ENCODE measurements around the gene MORN1.

The MORN1 gene

DNA sequence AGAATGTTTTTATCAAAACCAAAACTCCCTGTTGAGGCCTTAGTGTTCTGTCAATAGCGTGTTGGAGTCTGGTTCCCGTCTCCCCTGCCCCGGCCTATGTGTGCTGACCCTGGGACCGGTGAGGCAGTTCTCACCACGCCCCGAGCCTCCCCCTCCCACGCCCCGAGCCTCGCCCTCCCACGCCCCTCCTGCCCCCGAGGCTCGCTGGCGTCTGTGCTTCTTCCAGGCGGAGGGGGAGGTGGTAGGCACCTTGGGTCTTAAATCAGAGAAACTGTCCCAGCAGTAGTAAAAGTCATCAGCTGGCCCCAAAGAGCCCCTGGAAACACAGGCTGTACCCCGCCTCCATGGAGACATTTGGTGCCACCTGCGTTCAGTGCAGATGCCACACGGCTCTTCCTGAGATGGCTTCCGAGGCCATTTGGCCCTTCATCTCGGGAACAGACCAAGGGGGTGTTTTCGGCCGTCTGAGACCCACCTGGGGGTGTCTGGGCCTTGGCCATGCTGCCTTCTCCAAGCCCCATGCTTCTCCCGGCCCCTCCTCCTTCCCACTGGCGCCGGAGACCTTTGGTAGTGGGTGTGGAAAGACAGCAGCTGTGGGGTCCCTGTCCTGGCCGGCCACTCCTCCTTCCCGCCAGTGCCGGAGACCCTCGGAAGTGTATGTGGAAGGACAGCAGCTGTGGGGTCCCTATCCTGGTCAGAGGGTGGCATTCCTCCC is 118.5 kb downstream of the MORN1 start:
- ATAC-seq (ENCODE audit: low read depth) (no peak), DNase-seq (ENCODE audit: low spot score in 2 of 2) (no peak)
- H3K27me3 Mint-ChIP-seq: no peaks in the 10 kb centered on the region
- H3K9me3 Mint-ChIP-seq: no peaks in the 10 kb centered on the region
- peaks cover 25% of the 10 kb centered on the region for H3K4me1 Mint-ChIP-seq
- no peak overlapping the region for H3K4me3 Mint-ChIP-seq
- no peak overlapping the region for H3K27ac Mint-ChIP-seq
- H3K36me3 Mint-ChIP-seq: peaks cover 4% of the 10 kb centered on the region

DNA sequence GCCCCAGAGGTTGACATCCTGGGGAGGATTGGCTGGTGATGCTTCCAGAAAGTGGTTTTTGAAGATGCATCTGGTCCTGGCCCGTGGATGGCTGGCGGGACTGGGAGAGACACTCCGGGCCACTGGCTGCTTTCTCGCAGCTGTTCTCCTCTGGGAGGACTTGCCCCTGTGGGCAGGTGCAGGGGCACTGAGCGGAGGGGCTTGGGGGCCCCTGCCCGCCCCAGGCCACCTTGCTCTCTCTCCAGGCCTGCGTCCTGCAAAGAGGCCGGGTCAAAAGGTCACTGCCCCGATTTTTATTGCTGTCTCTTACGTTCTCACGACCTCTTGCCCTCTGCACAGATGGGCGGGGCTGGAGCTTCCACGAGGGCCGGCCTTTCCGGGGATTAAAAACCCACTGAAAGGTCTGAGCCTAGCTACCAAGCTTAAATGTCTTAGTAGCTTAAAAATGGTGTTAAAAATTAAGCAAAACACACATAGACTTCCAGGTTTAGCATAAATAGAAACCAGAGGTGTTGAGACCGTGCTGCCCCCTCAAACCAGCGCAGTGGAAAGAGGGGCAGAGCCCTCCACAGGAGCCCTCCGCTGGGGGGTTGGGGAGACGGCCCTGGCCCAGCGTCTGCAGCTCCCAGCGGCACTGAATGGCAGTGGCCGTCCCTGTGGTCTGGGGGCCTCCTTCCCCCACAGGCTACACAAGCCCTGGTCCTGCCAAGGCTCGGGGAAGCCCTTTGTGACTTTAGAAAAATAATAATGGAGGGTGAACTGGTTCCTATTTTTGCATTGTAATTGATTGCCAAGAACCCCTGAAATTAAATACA is 119.3 kb downstream of the MORN1 start:
- DNase-seq (ENCODE audit: low spot score in 2 of 2) (no peak), ATAC-seq (ENCODE audit: low read depth) (no peak)
- Mint-ChIP-seq H3K4me1 (peaks cover 22% of the 10 kb centered on the region), H3K9me3 (no peaks in the 10 kb centered on the region), H3K4me3 (no peak overlapping the region), H3K36me3 (peaks cover 4% of the 10 kb centered on the region), H3K27ac (no peak overlapping the region), H3K27me3 (no peaks in the 10 kb centered on the region)

Data from memory B cell (primary cell).